Fibroblast of villous mesenchyme (primary cell): Measurements from ENCODE around the gene NRG3. TPM values are rescaled to one million over a fixed set of nuclear protein-coding genes. Genes with fewer than 3 reads are reported as not detected.

Experiments
- DNase-seq: peaks from one replicate; pipeline ENCODE4 v3.0.0-alpha.2; 2010; ENCODE audit warnings: low read depth
- H3K4me3 ChIP-seq: 2 replicates; pipeline ENCODE4 v1.5.1; 2011; ENCODE audit warnings: low read depth, mild to moderate bottlenecking, low read length
- total RNA-seq: library from RNA; depleted of rRNA; stranded (reverse); fragments of >200 nt; gene quantifications from 2 replicates; pipeline ENCODE4 v1.2.3, GENCODE V29; 2012
- TF ChIP-seq, protein P1 (sequence below): IDR thresholded peaks from 2 replicates; pipeline ENCODE4 v1.5.1; 2012; ENCODE audit warnings: low read depth, mild to moderate bottlenecking, low read length; ENCODE audit not compliant: insufficient read depth

Gene NRG3
- total RNA-seq, 1 donor: not detected

DNA sequence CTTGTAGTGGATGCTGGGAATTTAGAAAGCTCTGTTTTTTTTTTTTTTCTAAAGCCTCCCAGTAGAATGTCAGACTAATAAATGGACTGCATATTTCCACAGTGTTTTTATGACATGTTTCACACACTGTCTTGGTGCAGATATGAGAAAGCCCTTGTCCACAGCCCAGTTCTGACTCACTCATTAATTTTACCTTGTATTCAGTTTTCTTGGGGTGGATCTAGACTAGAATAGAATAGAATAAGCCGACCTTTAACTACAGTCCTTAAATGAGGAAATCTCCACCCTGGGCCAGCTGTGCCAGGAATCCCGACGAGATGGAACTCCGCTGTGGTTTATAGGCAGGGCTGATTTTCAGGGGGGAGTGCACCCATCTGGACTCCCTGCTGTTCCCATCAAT lies 274.7 kb downstream of the NRG3 start:
- H3K4me3 ChIP-seq: no peak overlapping the region
- TF ChIP-seq, protein P1, sequence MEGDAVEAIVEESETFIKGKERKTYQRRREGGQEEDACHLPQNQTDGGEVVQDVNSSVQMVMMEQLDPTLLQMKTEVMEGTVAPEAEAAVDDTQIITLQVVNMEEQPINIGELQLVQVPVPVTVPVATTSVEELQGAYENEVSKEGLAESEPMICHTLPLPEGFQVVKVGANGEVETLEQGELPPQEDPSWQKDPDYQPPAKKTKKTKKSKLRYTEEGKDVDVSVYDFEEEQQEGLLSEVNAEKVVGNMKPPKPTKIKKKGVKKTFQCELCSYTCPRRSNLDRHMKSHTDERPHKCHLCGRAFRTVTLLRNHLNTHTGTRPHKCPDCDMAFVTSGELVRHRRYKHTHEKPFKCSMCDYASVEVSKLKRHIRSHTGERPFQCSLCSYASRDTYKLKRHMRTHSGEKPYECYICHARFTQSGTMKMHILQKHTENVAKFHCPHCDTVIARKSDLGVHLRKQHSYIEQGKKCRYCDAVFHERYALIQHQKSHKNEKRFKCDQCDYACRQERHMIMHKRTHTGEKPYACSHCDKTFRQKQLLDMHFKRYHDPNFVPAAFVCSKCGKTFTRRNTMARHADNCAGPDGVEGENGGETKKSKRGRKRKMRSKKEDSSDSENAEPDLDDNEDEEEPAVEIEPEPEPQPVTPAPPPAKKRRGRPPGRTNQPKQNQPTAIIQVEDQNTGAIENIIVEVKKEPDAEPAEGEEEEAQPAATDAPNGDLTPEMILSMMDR: no peak
- peak; percentile 1 for DNase-seq

DNA sequence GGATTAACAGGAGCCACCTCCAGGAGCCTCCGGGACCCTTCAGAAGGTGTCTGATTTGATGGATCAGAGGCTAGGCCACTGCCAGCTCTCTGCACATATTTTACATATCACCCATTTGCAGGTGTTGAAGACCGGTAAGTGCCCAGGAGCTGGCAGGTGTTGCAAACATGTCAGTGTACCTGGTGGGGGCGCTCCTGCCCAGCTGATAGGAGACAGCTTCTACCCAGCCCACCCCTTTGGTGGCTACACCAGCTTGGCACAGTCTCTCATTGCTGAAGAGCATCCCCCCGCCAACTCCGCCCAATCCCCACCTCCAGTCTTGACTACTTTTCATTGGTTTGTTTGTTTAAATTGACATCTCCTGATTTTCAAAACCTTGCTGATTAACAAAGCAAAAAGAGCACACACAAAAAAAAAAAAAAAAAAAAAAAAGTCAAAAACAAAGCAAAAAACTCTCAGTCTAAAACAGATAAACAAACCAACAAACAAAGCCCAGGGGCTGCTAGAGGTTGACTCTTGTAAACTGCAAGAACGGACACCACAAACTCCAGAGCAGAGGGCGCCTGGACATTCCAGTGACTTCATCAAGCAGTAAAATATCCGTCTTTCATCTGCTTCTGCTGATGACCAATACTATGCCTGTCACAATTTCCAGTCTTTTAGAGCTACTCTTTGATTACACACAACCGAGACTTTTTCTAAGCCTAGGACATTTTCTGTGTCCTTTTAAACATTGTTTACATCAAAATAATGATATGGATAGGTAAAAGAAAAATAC lies 275.3 kb downstream of the NRG3 start:
- peak; percentile 32 for DNase-seq
- no peak overlapping the region for H3K4me3 ChIP-seq
- TF ChIP-seq, protein P1: peak; percentile 44

DNA sequence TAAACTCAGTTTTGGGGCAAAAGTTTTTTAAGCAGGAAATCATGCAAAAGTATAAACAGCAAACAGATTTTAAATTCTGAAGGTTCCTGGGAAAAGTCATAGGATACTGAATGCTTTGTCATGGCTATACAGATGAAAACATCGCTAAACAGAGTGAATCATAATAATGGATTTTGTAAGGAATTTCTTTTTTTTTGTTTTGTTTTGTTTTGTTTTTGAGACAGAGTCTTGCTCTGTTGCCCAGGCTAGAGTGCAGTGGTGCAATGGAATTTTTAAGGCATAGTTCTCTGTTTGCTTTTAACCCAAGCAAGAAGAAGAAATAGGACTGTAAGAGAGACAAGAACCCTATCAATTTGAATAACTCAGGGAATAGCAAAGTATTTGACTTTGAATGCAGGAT lies 285.3 kb downstream of the NRG3 start:
- H3K4me3 ChIP-seq: no peak overlapping the region
- peak; percentile 20 for DNase-seq
- TF ChIP-seq, protein P1: no peak

- TF ChIP-seq, protein P1: no peak
- no peak for DNase-seq
Observed at GRCh38 chr10:82161264-82161663, 286.3 kb downstream of the NRG3 start.

DNA sequence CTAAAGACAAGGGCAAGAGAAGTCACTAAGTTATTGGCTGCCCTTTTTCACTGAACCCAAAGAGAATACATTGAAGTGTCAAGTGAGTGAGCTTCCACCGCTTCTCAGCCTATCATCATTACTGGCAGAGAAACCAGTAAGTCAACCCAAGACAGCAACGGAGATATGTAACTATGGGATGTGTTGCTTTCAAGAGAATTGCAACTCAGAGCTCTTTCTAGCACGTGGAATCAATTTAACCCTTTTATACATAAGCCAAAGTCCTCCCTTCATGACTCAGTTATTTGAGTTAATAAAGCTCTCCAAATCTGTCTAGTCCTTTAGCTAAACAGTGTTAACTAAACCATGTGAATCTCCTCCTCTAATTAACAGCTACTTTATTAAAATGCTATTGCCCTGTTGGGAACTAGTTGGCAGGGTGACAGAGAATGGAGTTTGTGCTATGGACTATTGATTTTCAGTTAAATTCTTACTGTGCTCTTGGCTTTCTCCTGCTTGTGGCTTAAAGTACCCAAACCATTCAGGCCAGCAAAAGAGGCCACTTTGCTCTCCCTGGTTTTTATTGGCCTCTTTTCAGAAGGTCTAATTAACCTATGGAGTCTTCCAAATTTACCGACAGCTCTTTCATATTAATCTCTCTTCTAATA lies 287.7 kb downstream of the NRG3 start:
- TF ChIP-seq, protein P1: no peak
- H3K4me3 ChIP-seq: no peak overlapping the region
- no peak for DNase-seq

More at GRCh38 chr10:82161264-82161663, 286.3 kb downstream of the NRG3 start:
- no peak overlapping the region for H3K4me3 ChIP-seq

DNA sequence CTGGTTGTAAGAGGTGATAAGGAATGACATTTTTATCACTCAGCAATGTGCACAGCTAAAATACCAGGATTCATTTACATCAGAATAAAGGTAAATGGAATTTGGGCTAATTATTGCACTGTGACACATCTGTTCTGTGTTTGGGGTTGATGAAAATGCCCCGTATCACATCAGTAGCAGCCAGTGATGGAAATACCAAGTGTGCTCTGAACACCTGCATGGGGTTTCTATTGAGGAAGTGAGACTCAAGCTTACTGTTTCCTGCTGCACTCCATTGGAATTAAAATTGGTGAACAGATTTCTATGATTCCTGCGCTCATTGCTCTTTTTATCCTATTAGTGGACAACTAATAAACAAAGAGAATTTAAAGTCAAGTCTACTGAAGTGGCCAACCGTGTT lies 296.9 kb downstream of the NRG3 start:
- no peak for DNase-seq
- no peak overlapping the region for H3K4me3 ChIP-seq
- TF ChIP-seq, protein P1: no peak

DNA sequence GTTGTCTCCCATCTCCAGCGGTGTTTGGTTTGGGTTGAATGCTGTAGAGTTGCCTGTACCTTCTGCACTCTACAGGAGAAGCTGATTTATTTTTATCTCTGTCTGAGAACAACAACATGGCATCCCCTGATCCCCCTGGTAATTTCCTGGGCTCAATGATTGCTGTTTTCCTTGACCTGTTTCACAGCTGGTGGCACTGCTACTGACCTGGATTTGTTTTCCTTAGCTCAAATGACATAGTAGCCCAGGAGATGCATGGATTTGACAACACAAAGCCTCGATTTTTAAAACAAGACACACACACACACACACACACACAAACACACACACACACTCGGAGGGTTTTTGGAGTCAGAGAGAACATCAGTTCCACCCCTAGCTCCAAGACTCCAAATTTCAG lies 301.6 kb downstream of the NRG3 start:
- H3K4me3 ChIP-seq: no peak overlapping the region
- TF ChIP-seq, protein P1: no peak
- DNase-seq: no peak
